GM18861 (cell line): ENCODE results near the gene SLC9A3.

ENCODE experiments used
- ATAC-seq: cut with Tn5 transposase; IDR thresholded peaks from one replicate; pipeline ENCODE4 v1.9.1; 2021; ENCODE audit not compliant: unreplicated experiment

SLC9A3 gene

GRCh38 chr5:421287-421880, 102.9 kb downstream of the SLC9A3 start:
- no peak for ATAC-seq

DNA sequence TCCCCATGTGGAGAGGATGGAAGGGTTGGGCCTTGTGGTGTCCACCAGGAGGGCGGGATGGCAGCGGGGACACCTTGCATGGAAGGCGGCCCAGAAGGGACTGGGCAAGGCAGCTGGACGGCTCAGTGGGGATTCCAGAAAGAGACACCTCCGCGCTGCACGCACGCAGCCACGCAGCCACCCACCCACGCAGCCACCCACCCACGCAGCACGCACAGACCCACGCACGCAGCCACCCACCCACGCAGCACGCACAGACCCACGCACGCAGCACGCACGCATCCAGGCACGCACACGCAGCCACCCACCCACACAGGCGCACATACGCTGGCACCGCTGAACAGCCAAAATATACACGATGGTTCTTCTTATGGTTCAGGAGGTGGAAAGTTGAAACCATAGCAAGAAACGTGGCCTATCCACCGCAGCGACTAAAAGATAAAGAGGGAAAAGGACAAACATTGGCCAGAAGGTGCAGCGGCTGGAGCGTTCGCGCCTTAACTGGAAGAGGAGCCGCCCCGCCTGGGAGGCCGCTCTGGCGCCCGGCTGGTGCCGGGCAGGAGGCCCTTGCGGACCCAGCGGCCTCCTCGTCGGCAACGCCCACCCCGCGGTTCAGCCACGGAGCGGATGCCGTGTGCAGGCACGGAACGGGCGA, 103.5 kb downstream of the SLC9A3 start:
- ATAC-seq: no peak
